Central memory CD4-positive, alpha-beta T cell (primary cell): ENCODE data around the gene PCARE.

Experiments used
- DNase-seq: peaks from one replicate; pipeline ENCODE4 v3.0.0; 2022

The PCARE gene

DNA sequence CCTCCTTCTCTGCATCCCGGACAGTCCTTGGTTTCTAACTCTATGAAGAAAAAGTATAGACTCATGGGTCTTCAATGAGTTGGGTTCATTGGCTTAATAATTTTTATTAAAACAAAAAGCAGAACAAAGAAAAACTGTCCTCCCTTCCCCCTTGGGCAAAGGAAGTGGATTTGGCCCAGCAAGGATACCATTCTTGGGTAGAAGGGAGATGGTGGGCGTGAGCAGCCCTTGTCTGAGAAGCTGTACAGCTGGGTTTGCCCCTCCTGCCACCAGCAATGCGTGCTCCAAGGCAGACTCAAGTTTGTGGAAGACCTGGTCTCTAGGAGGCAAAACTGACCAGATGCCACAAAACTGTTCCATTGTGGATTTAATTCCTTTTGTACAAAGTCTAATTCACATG lies 12.7 kb downstream of the PCARE start:
- DNase-seq, result no peak

DNA sequence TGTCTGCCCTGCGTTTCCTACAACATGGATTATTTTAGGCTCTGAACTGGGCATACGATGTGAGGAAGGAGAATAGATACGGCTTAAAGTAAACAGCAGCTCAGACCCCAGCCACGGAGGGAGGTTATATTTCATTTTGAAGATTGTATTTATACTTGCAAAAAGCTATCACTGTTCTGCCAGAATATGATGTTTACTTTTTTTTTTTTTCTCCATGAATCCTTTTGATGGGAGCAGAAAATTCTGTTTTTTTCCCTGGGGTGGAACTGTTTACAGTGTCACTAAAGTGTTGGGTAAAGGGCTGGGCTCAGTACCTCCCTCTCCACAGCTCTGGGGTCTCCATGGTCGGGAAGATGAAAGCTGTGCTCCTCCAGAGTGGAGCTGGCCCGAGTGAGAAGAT lies 13.1 kb downstream of the PCARE start:
- no peak for DNase-seq

DNA sequence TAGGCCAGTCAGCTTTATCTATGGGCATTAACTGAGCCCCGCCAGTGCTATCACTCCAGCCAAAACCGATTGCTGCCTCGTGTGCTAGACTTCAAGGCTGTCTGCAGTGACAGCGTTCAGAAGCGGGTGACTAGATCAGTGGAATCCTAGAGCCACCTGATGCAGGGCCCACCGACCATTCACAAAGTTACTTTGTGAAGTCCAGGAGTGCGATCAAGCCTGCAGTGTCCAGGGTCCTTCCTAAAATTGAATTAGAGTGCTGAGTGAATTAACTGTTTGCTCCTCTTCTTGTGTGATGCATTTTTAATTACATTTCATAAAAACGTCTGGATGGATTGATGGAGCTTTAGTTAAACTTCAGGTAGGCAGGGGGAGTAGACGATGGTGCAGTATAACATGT lies 13.9 kb downstream of the PCARE start:
- no peak for DNase-seq

DNA sequence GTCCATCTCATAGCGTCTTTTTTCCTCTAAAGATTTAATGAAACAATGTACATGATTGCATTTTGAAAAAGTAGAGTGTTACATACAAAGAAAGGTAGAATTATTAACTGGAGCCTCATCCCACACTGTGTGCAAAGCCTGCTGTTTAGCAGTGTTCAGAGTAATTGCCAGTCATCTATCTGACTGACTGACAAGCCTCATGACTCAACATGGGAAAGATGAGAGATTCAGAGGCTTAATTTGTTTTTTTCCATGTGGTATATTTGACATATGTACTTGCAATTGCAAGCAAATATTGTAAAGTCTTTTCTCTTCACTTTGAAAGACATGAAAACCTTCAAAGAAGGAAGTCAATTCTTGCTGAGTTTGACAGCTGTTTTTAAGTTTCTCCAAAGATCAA lies 14.7 kb downstream of the PCARE start:
- DNase-seq, result no peak

DNA sequence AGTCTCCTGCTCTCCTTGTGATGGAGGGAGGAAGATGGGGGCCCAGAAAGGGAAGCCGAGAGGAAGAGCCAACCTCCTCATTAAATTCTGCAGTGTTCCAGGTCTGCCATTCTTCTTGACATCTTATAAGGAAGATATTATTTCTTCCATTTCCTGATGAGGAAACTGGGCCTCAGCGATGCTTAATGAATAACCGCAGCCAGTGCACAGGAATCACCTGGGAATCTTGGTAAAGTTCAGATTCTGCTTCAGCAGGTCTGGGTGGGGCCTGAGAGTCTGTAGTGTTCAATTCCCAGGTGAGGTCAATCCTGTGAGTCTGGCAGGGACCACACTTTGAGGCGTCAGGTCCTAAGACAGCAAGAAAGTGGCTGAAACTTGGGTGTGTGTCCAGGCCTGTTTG lies 17.3 kb downstream of the PCARE start:
- DNase-seq, result no peak

DNA sequence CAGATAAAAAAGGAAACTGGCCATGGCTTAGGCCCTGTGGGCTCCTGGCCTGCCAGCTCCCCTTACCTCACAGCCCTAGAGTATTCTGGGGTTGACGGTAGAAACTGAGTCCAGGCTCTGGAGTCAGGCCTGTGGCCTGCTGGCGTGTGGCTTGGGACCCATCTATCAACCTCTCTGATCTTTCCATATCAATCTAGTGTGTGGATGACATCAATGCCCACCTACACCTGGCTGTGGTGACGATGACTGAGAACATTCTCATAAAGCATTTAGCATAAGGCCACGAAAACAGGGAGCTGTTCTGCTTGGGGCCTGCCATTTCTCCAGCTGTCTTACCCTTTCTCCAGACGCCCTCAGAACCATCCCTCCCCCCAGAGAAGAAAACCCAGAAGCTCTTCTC lies 17.9 kb downstream of the PCARE start:
- DNase-seq, result no peak

DNA sequence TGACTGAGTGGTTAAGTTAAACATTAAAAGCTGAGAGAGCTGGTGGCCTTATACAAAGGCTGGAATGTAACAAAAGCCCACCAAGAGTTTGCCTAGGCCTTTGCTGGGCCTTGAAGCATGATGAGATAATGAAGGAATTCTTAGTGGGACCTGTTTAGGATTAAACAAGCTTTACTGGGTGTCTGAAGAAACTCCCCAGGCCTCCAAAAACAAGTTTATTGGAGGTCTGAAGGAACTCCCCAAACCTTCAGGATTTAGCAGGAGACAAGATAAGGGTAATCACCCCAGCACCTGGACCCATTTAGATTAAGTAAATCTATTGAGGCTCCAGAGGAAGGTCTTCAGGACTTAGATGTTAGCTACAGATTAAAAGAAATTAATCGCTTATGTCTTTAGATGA lies 18.7 kb downstream of the PCARE start:
- DNase-seq, result no peak

DNA sequence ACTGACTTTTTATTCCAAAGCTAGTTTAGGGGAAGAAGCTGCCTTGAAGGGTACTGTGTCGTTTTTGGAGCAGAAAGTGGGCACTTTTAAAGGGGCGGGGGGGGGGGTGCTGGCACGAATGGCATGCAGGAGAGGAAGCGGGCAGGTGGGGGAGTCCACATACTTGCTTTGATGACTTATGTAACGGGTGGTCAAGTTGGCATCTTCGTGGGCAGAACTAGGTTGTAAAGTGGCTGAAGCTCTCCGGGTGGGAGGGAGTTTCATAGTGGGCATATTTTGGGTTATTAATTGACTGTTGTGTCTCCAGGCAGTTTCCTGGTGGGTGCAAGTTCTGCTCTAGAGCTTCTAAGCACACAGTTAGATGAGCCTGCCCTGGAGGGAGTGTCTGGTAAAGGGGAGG lies 19.9 kb downstream of the PCARE start:
- DNase-seq, result no peak

DNA sequence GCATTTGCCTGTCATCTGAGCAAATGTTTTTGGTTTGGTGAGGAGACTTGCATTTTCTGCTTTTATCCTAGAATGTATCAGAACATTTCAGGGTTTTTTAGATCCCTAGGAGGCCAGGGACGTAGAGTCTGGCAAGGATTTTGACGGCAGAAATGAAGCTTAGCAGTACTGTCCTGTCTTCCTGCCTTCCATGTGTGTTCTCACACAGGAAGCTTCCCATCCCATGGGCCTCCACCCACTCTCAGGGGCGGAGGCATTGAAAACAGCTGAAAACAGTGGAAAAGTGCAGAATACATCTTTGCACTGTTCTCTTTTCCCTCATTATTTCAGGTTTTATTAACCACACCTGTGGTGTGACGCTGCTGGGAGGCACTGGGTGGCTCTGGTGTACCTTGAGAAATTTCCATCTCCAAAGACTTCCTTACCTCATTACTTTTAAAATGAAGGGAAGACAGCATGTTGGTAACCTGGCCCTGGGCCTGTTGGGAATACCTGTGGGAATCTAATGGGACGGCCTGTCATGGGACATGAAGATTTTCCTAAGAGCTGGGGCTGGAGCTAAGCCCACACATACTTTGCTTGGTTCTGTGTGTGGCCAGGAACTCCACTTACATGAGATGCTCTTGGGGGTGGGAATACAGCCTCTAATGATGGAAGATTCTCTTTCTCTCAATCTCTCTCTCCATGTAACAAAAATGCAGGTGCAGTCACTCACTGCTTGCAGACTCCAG lies 20.5 kb downstream of the PCARE start:
- no peak for DNase-seq

DNA sequence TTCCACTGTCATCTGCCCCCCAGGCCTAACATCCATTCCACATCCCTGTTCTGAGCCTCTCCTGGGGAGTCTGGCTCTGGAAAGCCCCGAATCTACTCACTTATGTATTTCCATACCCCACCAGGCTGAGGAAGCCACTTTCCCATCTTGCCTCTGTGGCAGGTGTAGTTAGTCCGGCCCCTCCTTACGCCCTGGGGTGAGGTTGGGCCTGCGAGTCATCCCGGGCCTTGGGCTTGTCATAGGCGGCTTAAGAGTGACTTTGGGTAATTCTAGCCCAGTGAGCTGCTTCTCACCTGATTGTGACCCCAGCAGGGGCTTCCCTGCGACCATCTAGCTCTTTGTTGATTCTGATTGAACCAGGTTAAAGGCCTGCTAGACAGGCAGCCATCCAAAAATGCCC lies 21.1 kb downstream of the PCARE start:
- no peak for DNase-seq

DNA sequence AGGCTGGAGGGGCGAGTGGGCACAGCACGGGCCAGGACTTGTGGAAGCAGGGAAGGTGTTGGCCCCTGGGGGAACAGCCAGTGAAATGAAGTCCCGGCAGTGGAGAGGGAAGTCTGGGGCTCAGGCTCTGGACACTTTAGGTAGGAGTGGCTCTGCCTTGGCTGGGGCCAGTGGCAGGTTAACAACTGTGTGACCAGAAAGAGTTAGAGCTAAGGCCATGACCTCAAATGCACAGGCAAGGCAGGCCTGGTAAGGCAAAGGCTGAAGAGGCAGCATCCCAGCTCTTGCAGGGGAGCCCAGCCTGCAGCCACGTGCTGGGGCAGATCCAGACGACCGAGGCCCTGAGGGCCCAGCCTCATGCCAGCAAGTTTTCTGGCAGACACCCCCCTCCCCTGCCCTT lies 21.5 kb downstream of the PCARE start:
- DNase-seq, result no peak

DNA sequence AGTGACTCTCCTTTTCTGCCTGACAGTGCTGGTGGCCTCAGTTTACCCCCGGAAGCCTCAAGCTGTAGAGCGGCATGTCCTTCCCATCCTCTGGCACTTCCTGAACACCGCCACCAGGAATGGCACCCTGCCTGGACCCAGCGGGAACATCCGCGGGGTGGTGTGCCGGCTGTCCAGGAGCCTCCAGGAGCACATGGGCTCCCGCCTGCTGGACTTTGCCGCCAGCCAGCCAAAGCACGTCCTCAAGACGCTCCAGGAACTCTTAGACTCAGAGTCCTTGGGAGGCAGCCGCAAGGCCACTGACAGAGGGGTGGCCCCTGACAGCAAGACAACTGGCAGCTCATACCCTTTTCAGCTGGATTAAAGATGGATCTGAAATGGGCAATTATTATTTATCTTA lies 22.6 kb downstream of the PCARE start:
- no peak for DNase-seq

DNA sequence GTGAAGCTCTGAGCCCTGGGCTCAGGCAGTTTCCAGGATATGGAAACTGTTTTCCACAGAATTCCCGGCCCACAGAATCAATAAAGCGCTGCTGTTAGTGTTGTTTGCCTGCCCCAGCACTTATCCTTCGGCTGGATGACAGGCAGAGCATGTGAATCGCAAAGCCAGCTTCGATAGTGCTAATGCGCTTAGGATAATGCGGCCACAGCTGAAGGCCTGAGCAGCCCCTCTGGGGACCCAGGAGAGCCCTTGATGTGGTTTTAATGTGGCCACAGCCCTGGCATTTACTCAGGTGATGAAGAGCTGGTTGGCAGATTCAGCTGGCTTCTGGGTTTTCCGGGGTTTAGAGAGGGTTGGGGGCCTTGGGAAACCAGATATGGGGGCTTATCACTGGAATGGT lies 23.7 kb downstream of the PCARE start:
- DNase-seq, result no peak

DNA sequence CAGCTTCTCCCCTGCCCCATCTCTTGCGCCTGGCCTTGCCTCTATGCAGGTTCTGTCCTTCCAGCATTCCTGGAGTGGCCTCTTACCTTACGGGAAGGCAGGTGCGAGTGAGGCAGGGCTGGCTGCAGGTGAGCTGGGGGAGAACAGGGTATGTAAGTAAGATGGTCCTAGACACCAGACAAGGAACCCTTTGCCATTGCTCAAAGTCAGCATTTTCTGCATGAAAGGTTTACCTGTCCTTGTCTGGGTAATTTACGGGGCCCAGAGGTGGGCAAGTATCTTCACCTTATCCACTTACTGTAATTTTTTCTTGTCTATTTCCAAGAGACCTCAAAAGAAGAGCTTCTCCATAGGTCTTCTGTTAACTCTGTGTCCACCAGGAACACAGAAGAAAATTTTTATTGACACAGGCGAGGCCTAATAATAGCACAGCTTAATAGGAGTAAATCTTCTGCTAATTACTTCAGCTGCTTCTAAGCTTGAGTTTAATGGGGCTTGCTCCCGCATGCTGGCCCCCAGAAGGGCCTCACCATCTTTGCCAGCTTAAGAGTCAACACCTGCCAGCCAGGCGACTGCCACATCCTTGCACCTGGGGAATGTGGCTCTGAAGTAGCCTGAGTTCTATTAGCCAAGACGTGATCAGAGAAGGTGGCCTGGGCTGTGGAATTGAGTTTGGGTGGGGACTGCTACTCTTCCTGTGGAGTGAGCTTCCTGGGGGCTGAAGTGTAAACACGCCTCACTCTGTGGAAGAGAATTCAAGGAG lies 27.1 kb downstream of the PCARE start:
- no peak for DNase-seq

DNA sequence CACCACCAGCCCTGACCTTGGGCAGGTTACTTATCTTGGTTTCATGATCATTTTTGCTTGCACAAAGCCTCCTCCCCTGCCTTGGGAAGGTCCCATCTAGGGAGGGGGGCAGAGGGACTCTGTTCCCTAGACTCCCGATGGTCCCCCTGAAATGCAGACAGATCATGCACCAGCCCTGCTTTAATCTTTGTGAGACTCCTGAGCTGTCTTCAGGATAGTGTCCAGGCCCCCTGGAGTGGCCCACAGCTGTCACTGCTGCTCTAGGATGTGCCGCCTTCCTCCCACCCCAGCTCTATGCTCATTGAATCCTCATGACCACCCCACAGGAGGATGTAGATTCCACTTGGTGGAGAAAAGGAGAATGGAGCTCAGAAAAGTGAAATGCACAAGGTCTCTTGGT lies 28.0 kb downstream of the PCARE start:
- DNase-seq, result no peak

DNA sequence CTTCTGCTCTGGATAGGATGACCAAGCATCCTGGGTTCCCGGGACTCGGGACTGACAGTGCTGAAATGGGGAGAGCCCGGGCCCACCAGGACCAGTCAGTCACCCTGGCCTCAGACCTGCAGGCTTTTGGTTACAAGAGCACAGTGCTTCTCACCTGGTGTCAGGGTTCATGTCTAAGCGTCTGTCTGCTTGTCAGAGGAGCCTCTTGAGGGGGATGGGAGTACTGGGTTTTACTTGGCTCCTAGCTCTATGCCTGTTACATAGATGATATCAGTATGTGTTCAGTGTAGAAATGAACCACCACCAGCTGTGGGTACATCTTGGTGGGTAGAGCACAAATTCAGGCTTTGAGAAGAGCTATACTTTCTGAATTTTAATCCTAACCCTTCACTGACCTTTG lies 29.9 kb downstream of the PCARE start:
- DNase-seq, result no peak

DNA sequence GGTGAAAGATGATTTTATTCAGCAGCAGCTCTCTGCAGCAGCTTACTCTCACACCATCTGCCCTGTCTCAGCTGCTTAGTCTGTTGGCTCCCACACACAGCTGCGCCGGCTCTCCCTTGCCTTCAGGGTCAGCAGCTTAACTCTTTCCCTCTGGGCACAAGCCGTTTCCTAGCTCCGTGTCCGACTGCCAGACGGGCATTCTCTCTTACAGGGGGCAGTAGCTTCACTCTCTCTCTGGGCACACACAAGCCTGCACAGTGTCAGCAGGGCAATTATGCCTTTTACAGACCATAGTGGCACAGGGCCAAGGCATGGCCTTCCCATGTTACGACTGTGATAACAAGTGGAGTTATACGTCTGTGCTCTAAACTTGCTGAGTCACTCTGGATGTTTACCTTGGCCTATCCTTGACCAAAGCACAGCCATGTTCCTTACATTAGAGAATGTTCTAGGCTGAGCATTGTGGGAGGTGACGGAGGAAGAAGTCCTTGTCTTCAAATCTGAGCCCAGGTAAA lies 31.7 kb downstream of the PCARE start:
- DNase-seq, result no peak

DNA sequence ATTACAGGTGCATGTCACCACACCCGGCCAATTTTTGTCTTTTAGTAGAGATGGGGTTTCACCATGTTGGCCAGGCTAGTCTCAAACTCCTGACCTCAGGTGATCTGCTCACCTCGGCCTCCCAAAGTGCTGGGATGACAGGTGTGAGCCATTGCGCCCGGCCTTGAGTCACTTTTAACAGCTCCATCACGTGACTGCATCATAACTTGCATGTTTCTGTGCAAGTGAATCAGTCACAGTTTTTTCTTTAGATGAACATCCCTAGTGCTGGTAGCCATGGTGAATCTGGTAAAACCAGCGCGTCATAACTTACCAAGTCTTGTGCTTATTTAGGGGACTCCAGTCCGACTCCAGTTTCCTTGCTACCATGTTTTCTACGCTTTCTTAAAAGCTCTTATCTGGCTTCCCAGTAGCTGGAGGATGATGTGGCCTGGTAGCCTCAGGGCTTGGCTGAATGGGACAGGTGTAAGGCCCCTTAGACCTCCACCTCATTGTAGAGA lies 33.1 kb downstream of the PCARE start:
- no peak for DNase-seq

DNA sequence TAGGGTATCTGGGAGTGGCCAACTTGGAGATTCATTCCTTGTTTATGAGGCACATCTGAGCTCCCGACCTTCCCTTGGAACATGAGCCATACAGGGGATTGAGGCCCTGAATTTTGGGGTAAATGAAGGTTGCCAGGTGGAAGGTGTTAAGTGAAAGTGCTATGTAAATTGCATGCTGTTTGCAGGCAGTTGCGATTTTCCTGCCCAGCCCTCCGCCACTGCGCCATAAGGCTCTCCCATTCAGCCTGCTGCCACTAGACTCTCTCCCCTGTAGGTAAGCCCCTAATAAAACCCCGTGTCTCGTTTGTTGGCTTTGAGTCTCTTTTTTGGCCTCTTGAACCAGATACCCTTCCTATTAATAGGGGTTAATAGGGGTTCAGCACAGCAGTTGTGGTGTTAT lies 33.8 kb downstream of the PCARE start:
- no peak for DNase-seq

DNA sequence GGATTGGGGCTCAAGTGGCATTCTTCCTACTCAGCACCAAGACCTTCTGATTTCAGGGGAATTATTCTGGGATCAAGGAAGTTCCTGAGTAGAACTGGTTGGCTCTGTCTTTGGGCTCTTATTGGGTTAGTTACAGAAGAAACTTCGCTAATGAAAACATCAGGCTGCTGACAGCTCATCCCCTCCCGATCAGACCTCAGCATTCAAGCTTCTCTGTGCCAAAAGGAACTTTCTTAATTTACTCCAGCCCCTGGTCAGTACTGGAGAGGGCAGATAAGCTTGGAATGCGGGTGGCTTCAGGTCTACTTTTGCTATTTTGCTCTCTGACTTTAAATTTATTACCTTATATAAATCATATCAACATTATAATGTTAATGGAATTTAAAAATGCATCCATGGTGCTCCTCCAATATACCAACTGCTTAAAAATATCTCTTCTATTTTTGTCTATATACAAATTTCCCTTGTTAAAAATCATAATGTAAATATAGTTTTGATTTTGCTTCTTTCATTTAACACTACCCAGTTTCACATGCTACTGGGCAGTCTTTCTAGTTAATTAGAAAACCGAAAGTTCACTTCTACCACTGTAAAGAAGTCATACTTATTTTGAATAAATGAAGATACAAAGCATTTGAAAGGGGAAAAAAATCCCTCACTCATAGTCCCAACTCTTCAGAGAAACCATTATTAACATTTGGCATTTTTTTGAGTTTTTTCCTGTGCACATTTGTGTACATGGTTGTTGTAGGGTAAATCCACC lies 34.4 kb downstream of the PCARE start:
- DNase-seq, result no peak

DNA sequence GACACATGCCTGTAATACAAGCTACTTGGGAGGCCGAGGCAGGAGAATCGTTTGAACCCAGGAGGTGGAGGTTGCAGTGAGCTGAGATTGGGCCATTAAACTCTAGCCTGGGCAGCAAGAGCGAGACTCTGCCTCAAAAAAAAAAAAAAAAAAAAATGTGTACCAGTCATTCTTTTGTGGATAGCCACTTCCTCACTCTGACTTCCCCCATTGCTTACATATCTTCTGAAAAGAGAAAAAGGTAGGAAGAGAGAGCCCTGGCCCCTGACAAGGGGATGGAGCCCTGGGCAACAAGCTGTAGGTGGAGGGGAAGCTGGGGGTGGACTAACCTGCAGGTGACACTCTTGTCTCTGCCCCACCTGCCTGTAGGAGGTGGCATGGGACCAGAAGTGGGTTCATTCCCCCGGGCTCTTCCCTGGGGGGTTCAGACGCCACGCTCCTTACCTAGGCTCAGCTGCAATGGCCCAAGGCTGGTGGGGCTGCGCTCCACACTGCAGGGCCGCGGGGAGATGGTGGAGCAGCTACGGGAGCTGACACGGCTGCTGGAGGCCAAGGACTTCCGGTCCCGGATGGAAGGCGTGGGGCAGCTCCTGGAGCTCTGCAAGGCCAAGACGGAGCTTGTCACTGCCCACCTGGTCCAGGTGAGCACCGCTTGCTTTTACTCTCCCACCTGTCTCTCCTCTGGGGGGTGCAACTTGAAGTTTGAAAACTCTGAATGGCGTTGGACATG lies 39.1 kb downstream of the PCARE start:
- no peak for DNase-seq

DNA sequence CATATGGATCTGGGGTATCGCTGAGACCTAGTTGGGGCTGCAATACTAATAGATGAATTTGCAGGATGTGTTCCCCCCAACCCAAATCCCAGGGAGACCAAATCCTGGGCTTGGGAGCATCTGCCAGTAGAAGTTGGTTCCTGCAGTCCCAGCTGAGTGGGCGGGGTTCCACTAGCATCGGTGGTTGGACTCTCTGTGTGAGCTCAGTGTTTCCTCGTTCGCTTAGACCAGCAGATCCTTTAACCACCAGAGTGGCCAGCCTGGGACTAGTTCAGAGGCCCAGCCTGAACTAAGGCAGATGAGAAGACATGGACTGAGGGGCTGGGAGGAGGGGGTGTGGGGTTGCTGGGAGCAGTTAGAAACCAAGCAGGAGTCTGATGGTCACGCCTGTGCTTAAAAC lies 40.7 kb downstream of the PCARE start:
- no peak for DNase-seq

DNA sequence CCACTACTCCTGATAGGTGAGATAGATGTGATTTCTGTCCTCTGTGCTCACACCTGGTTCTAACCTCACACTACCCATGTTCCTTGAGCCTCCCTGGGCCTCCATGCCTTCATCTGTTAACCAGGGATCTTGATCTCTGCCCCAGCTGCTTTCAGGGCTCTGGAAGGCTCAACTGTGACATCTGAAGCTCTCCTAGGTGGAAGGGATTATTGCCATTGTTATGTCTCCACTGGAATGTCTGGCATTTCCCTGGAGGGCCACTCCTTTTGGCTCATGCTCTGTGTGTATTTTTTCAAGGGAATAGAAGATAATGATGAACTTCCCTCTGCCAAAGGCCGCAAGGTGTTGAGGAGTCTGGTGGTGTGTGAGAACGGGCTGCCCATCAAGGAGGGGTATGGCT lies 41.2 kb downstream of the PCARE start:
- DNase-seq, result no peak
